ENCODE results near the gene ZFHX3. TPM values are rescaled to one million over a fixed set of nuclear protein-coding genes. Genes with fewer than 3 reads are reported as not detected.
A peak's percentile ranks its signal among the peaks of the same experiment; 100 is the strongest.

ZFHX3 gene
- total and polyA plus RNA-seq, 9 donors: 5.2 to 12.0 (median 7.5) TPM

DNA sequence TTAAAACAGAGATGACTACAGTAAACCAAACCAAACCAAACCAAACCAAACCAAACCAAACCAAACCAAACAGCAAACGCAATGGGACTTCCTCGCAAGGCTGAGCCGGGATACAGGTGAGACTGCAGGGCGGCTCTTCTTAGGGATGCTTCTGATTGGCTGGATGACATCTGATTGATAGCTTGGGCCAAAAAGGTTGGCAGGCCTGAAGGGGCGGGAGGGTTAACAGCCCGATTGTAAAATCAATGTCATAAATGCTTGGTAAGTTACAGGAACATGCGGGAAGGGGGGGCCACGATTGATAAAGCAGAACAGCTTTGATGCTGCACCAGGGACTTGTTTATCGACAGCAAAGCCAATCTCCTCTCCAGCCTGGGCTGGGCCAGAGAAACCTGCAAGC is 86.1 kb downstream of the ZFHX3 start:
- DNase-seq: no peak
- 71% methylated on average over 5 of the region's 9 CpGs for WGBS (ENCODE audit: insufficient coverage)
- peaks cover 16% of the 10 kb centered on the region for H3K4me1 ChIP-seq (ENCODE audit: control insufficient read depth, insufficient read depth, low read length)
- no peaks in the 10 kb centered on the region for H3K9me3 ChIP-seq (replicated peaks; ENCODE audit: control insufficient read depth, low read depth, low read length)
- no peaks in the 10 kb centered on the region for H3K27me3 ChIP-seq (ENCODE audit: control insufficient read depth, insufficient read depth, low read length)
- H3K36me3 ChIP-seq (ENCODE audit: control insufficient read depth, insufficient read depth, low read length): peaks cover 23% of the 10 kb centered on the region
- no peak overlapping the region for H3K4me3 ChIP-seq (ENCODE audit: low read length)
- no peak overlapping the region for H3K27ac ChIP-seq (ENCODE audit: low read length)

DNA sequence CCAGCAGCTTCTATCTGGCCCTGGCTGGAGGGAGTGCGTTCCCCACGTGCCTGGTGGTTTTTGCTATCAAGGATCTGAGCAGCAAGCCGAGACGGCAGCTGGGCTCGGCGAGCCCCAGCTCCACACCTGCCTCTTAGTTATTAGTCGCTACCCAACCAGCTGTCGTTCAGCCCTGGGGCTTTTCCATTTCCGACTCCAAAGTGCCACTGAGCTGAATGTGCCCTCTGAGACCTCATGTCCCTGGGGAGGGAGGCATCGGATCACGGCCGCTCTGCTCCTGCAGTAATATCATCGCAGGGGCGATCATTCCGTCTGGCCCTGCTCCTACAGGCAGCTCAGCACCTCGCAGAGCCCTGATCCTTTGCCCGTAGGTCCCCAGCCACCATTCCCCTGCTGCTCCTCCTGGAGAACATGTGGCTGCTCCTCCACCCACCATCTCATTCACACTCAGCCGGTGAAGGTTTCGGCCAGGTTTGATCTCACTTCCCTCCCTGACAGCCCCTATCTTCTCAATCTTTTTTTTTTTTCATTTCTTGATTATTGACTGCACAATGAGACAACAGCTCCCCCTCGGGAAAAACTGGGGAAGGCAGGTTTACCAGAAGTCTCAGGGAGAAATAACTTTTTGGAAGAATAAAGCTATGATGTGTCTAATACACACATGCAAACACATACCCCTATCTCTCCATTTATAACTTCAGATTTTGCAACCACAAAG is 86.7 kb downstream of the ZFHX3 start:
- WGBS (ENCODE audit: insufficient coverage): 56% methylated on average over 17 of the region's 20 CpGs
- H3K9me3 ChIP-seq (replicated peaks; ENCODE audit: control insufficient read depth, low read depth, low read length): no peaks in the 10 kb centered on the region
- no peak overlapping the region for H3K27ac ChIP-seq (ENCODE audit: low read length)
- H3K4me3 ChIP-seq (ENCODE audit: low read length): no peak overlapping the region
- H3K27me3 ChIP-seq (ENCODE audit: control insufficient read depth, insufficient read depth, low read length): no peaks in the 10 kb centered on the region
- peaks cover 16% of the 10 kb centered on the region for H3K4me1 ChIP-seq (ENCODE audit: control insufficient read depth, insufficient read depth, low read length)
- peak; percentile 84 for DNase-seq
- peaks cover 21% of the 10 kb centered on the region for H3K36me3 ChIP-seq (ENCODE audit: control insufficient read depth, insufficient read depth, low read length)

DNA sequence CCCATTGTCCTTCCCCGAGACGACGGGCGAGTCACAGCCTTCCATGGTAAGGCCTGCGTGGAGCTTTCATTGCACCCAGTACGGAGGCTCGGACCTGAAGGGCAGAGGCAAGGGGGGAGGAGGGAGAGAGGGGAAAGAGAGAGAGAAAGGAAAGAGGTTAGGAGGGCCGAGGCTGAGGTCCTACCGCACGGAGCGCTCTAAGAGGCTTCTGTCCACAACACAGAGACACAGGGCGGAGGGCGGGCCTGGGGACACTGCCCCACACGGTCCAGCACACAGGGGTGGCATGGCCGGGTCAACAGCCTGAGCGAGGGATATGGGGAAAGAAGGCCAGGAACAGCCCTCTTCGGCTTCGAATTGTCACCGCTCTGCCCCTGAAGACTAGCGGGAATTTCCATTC is 87.8 kb downstream of the ZFHX3 start:
- peaks cover 21% of the 10 kb centered on the region for H3K36me3 ChIP-seq (ENCODE audit: control insufficient read depth, insufficient read depth, low read length)
- no peaks in the 10 kb centered on the region for H3K9me3 ChIP-seq (replicated peaks; ENCODE audit: control insufficient read depth, low read depth, low read length)
- no peak overlapping the region for H3K4me3 ChIP-seq (ENCODE audit: low read length)
- 96% methylated on average over 17 of the region's 20 CpGs for WGBS (ENCODE audit: insufficient coverage)
- H3K27ac ChIP-seq (ENCODE audit: low read length): no peak overlapping the region
- no peaks in the 10 kb centered on the region for H3K27me3 ChIP-seq (ENCODE audit: control insufficient read depth, insufficient read depth, low read length)
- DNase-seq: no peak
- peaks cover 16% of the 10 kb centered on the region for H3K4me1 ChIP-seq (ENCODE audit: control insufficient read depth, insufficient read depth, low read length)

DNA sequence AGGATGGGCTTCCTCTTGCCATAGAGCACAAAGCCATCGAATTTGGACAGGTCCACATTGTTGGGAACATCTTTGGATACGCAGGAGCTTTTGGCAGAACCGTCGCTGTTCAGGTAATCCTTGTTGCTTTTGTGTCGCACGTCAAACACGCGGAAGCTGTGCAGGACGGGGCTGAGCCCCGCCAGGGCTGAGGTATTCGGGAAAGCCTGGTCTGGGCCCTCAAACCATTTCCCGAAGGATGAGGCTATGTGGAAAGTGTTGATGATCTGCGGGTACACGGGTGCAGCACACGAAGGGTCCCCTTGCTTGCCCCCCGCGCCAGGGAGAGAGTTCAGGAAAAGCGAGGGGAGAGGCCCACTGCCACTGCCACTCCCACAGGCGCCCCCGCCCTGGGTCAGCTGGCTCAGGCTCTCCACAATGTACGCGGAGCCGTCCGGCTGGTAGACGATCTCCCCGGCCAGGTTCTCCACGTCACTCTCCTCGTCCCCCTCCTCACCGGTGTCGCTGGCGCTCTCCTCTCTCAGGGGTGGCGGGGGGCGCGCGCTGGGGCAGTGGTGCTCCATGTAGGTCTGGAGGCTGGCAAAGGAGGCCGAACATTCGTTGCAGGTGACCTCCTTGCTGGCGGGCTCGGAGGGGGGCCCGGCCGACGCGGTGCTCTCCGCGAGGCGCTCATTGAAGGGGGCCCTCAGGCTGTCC is 88.5 kb downstream of the ZFHX3 start:
- Histone ChIP-seq H3K27ac (ENCODE audit: low read length) (no peak overlapping the region), H3K9me3 (replicated peaks; ENCODE audit: control insufficient read depth, low read depth, low read length) (no peaks in the 10 kb centered on the region), H3K27me3 (ENCODE audit: control insufficient read depth, insufficient read depth, low read length) (no peaks in the 10 kb centered on the region), H3K4me3 (ENCODE audit: low read length) (no peak overlapping the region), H3K4me1 (ENCODE audit: control insufficient read depth, insufficient read depth, low read length) (peaks cover 16% of the 10 kb centered on the region), H3K36me3 (ENCODE audit: control insufficient read depth, insufficient read depth, low read length) (peaks cover 21% of the 10 kb centered on the region)
- no peak for DNase-seq
- WGBS (ENCODE audit: insufficient coverage): 94% methylated on average over 37 of the region's 46 CpGs

DNA sequence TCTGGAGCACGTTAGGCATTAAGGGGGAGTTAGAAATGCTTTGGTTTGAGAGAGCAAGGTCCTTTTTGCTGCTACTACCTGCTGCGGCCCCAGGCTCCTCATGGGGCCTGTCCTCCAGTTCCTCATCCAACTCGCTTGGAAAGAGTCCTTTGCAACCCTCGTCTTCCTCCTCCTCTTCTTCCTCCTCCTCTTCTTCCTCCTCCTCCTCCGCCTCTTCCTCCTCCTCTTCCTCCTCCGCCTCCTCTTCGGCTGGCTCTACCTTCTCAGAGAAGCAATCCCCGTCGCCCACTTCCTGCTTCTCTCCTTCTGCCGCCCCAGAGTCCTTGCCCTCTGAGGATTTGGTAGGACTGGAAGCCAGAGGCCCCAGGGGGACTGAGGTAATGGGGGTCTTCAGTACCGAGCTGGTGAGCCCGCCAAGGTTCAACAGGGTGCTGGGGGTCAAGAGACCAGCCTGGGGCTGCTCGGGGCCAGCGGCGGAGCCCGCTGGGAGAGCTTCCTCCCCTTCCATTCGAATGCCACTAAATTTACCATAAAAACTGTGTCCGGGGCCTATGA is 89.3 kb downstream of the ZFHX3 start:
- WGBS (ENCODE audit: insufficient coverage): 77% methylated on average over 7 of the region's 18 CpGs
- Histone ChIP-seq H3K4me1 (ENCODE audit: control insufficient read depth, insufficient read depth, low read length) (peaks cover 18% of the 10 kb centered on the region), H3K4me3 (ENCODE audit: low read length) (no peak overlapping the region), H3K36me3 (ENCODE audit: control insufficient read depth, insufficient read depth, low read length) (peaks cover 21% of the 10 kb centered on the region), H3K27me3 (ENCODE audit: control insufficient read depth, insufficient read depth, low read length) (no peaks in the 10 kb centered on the region), H3K9me3 (replicated peaks; ENCODE audit: control insufficient read depth, low read depth, low read length) (no peaks in the 10 kb centered on the region), H3K27ac (ENCODE audit: low read length) (no peak overlapping the region)
- DNase-seq: no peak

DNA sequence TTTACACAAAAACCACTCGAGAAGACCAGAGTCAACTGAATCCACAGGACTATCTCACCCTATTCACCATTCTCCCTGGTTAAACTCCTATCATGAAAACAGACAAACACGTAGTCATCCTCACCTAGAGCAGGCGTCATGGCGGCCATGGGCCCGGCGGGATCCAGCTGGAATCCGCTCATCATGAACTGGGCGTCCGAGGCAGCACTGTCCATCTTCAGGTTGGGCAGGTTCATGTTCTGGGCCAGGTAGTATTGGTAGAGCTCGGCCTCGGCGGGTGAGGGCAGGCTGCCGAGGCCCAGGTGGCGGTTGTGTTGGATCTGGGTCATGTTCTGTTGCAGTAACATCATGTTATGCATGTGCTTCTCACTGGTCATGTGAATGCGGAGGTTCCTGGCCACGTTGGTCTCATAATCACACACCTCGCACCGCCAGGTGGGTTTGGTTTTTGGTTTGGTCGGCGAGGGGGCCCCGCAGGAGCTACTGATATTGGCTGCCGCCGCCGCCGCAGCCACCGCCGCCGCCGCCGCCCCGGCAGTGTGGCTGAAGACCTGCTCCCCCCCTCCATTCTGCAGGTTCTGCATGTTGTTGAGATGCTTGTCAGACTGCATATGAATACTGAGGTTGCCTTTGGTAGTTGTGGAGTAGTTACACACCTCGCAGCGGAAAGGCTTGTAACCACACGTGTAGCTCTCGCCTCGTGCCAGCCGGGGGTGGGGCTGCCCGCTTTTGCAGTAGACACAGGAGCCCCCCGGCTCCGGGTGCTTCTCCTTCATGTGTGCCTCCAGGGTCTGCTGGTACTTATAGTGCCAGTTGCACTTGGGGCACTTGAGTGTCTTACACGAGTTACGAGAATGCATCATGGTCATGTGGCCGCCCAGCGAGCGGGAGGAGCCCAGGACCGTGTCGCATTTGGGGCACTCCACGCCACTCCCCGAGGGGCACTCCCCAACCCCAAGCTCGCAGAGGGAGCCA is 90.3 kb downstream of the ZFHX3 start:
- Histone ChIP-seq H3K27ac (ENCODE audit: low read length) (no peak overlapping the region), H3K4me1 (ENCODE audit: control insufficient read depth, insufficient read depth, low read length) (peaks cover 28% of the 10 kb centered on the region), H3K36me3 (ENCODE audit: control insufficient read depth, insufficient read depth, low read length) (peaks cover 21% of the 10 kb centered on the region), H3K4me3 (ENCODE audit: low read length) (no peak overlapping the region), H3K9me3 (replicated peaks; ENCODE audit: control insufficient read depth, low read depth, low read length) (no peaks in the 10 kb centered on the region), H3K27me3 (ENCODE audit: control insufficient read depth, insufficient read depth, low read length) (no peaks in the 10 kb centered on the region)
- no peak for DNase-seq
- 95% methylated on average over 29 of the region's 50 CpGs for WGBS (ENCODE audit: insufficient coverage)

DNA sequence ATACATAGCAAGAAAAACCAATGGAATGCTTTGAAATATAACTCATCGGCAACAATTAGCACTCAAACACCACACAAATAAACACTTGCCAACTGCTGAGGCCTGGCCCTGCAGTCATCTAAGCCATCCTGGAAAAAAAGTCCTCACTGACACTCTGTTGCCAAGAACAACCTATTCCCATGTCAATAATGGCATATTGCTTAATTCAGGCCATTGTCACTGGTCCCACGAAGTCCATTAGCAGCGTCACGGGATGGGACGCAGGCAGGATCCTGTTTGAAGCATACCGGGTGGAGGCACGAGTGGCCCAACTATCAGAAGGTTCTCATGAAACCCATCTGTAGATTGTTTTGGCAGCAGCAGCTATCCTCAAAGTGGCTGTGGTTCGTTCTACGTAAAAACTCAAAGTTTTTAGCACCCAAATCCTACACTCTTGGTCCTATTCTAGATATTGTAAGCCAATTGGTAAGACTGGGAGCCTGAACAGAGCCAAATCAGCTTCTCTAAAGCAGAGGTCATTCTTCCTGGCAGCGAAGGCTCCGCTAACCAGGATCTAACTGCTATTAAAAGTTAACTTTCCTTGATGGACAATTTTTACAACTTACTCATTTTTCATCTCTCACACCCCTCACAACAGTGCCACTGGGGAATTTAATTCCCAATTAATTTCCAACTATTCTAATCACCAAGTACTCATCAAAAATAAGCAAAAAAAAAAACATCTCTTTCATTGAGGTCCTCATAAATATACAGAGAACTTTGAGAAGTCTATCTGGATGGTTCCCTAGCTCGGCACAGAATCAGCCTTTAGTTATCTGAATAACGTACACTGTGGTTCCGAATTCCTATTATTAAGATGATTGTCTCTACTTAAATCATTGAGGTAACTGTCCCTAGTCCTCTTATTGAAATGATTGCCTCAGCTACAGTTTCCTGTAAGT is 91.5 kb downstream of the ZFHX3 start:
- peaks cover 29% of the 10 kb centered on the region for H3K4me1 ChIP-seq (ENCODE audit: control insufficient read depth, insufficient read depth, low read length)

DNA sequence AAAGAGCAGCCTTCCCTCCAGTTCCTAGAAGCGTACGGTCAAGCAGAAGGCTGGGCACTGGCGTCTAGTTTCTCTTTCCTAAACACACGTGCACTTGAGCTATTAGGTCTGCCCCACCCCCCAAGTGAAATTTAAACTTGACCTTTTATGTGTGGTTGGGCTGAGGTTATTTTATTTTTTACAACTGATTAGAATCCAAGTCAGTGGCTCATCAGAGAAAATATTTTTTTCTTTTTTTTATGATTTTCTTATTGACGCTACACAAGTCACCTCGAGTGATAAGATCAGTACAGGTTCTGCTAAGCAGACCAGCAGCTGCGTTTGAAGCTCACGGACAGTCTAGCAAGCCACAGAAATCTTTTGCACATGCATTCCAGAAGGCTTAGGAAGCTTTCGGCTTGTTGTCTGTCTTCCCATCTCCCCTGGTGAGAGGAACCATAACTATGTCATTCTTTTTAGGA is 95.1 kb downstream of the ZFHX3 start:
- no peaks in the 10 kb centered on the region for H3K9me3 ChIP-seq (replicated peaks; ENCODE audit: control insufficient read depth, low read depth, low read length)
- H3K4me1 ChIP-seq (ENCODE audit: control insufficient read depth, insufficient read depth, low read length): peaks cover 24% of the 10 kb centered on the region
- H3K27ac ChIP-seq (ENCODE audit: low read length): peak overlapping the region; percentile 51
- no peak overlapping the region for H3K4me3 ChIP-seq (ENCODE audit: low read length)
- peaks cover 30% of the 10 kb centered on the region for H3K36me3 ChIP-seq (ENCODE audit: control insufficient read depth, insufficient read depth, low read length)
- no peaks in the 10 kb centered on the region for H3K27me3 ChIP-seq (ENCODE audit: control insufficient read depth, insufficient read depth, low read length)
- WGBS (ENCODE audit: insufficient coverage): no CpG with 5 or more reads among the region's 9 CpGs
- peak; percentile 56 for DNase-seq

More for the DNA sequence above, 91.5 kb downstream of the ZFHX3 start:
- DNase-seq: no peak
- peaks cover 21% of the 10 kb centered on the region for H3K36me3 ChIP-seq (ENCODE audit: control insufficient read depth, insufficient read depth, low read length)
- no peaks in the 10 kb centered on the region for H3K9me3 ChIP-seq (replicated peaks; ENCODE audit: control insufficient read depth, low read depth, low read length)
- no peak overlapping the region for H3K27ac ChIP-seq (ENCODE audit: low read length)
- no peak overlapping the region for H3K4me3 ChIP-seq (ENCODE audit: low read length)
- 96% methylated on average over 11 of the region's 14 CpGs for WGBS (ENCODE audit: insufficient coverage)
- no peaks in the 10 kb centered on the region for H3K27me3 ChIP-seq (ENCODE audit: control insufficient read depth, insufficient read depth, low read length)

DNA sequence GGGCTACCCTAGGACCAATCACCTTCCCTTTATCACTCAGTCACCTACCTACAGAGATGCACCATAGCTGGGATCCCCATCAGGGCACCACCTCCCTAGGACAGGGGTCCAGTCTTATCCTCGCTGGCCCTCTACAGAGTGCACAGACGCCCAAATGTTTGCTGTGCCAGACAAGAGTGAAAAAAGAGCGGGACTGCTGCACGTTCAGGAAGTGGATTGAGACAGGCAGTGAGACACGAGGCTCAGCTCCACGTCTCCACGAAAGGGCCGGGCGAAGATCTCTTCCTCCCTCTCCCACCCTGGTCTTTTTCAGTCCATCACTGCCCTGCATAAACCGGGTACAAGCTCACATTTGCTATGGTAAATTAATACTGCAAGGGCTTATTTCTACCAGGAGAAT is 95.5 kb downstream of the ZFHX3 start:
- 43% methylated on average over 3 of the region's 10 CpGs for WGBS (ENCODE audit: insufficient coverage)
- no peak for DNase-seq
- Histone ChIP-seq H3K4me3 (ENCODE audit: low read length) (no peak overlapping the region), H3K27me3 (ENCODE audit: control insufficient read depth, insufficient read depth, low read length) (no peaks in the 10 kb centered on the region), H3K36me3 (ENCODE audit: control insufficient read depth, insufficient read depth, low read length) (peaks cover 29% of the 10 kb centered on the region), H3K4me1 (ENCODE audit: control insufficient read depth, insufficient read depth, low read length) (peaks cover 27% of the 10 kb centered on the region), H3K27ac (ENCODE audit: low read length) (peak overlapping the region; percentile 51), H3K9me3 (replicated peaks; ENCODE audit: control insufficient read depth, low read depth, low read length) (no peaks in the 10 kb centered on the region)

Data from muscle of leg (tissue), 11 donors.